Right ventricle myocardium inferior (tissue), 1 donor: ENCODE data around the gene PRLH. TPM values are rescaled to one million over a fixed set of nuclear protein-coding genes. Genes with fewer than 3 reads are reported as not detected.

Source experiments
- ATAC-seq: fragments of 200-7000 bp; cut with Tn5 transposase; one replicate; pipeline ENCODE4 v1.9.1; 2020; ENCODE audit warnings: mild to moderate bottlenecking, moderate library complexity
- DNase-seq: peaks from one replicate; pipeline ENCODE4 v3.0.0; 2021; ENCODE audit errors: missing footprints
- intact Hi-C: fragments of 100-400 bp; cut with DNase I; formaldehyde crosslinking; loops from one replicate; pipeline ENCODE4 v1.11.0; 2022
- total RNA-seq: library from RNA; stranded (reverse); fragmentation: NEBNext Ultra II Directional; extraction: Animal tissue kit (Norgen Biotek cat#: 25700); gene quantifications from one replicate; pipeline ENCODE4 v1.2.1, GENCODE V29; 2021
- donor health status: DM: no; HTN: yes; CAD: no; lungs with severe emphysema.

The PRLH gene
- total RNA-seq, 1 donor from 2014 or later: not detected

- intact Hi-C loops: loop anchor here (10.0 kb wide), 1 partner anchor 481 kb away; no protein-coding TSS in a partner anchor
- no peak for ATAC-seq
- no peak for DNase-seq
Observed at GRCh38 chr2:237575869-237576862, 9.8 kb downstream of the PRLH start.

GRCh38 chr2:237576974-237577373, 10.6 kb downstream of the PRLH start:
- DNase-seq (no peak), ATAC-seq (no peak)
- intact Hi-C loops: loop anchor here (10.0 kb wide), 1 partner anchor 482 kb away; no protein-coding TSS in a partner anchor

GRCh38 chr2:237577458-237577857, 11.1 kb downstream of the PRLH start:
- no peak for ATAC-seq
- intact Hi-C loops: loop anchor here (10.0 kb wide), 1 partner anchor 483 kb away; no protein-coding TSS in a partner anchor
- DNase-seq: no peak

- no peak for DNase-seq
- ATAC-seq: no peak
- intact Hi-C loops: loop anchor here (10.0 kb wide), 1 partner anchor 483 kb away; no protein-coding TSS in a partner anchor
Observed at GRCh38 chr2:237577956-237578870, 11.8 kb downstream of the PRLH start.

GRCh38 chr2:237581326-237581725, 15.0 kb downstream of the PRLH start:
- no peak for ATAC-seq
- no peak for DNase-seq
- intact Hi-C loops: loop anchor here (1.0 to 5.0 kb wide), 3 partner anchors 91 to 681 kb away; no protein-coding TSS in a partner anchor

- intact Hi-C loops: loop anchor here (1.0 to 5.0 kb wide), 3 partner anchors 90 to 680 kb away; no protein-coding TSS in a partner anchor
- DNase-seq: peak; percentile 85
- ATAC-seq: peak; percentile 95
Observed at GRCh38 chr2:237581751-237582746, 15.7 kb downstream of the PRLH start.

- intact Hi-C loops: loop anchor here (5.0 kb wide), 2 partner anchors 89 to 679 kb away; no protein-coding TSS in a partner anchor
- ATAC-seq (no peak), DNase-seq (no peak)
Observed at GRCh38 chr2:237583385-237584295, 17.3 kb downstream of the PRLH start.

GRCh38 chr2:237585590-237586221, 19.3 kb downstream of the PRLH start:
- intact Hi-C loops: no loop called here
- DNase-seq: no peak
- no peak for ATAC-seq

DNA sequence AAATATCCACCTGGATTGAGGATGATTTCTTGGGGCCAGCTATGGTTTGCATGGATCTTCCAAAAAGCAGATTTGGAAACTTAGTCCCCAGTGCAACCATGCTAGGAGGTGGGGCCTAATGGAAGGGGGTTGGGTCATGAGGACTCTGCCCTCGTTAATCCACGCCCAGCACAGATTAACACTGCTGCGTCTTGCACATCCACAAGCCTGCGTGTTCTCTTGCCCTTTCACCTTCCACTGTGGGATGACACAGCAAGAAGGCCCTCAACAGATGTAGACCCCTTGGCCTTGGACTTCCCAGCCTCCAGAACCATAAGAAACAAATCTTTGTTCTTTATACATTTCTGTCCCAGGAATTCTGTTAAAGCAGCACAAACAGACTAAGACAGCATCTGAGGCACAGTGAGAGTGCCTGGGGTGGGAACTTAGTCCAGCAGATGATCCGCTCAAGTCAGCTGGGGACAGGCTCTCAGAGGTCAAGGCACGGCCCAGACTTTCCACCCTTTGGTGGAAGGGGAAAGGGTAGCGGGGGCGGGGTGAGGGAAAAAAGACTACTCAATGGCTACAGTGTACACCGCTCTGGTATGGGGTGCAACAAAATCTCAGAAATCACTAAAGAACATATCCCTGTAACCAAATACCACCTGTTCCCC, 21.8 kb downstream of the PRLH start:
- intact Hi-C loops: no loop called here
- no peak for DNase-seq
- ATAC-seq: no peak

DNA sequence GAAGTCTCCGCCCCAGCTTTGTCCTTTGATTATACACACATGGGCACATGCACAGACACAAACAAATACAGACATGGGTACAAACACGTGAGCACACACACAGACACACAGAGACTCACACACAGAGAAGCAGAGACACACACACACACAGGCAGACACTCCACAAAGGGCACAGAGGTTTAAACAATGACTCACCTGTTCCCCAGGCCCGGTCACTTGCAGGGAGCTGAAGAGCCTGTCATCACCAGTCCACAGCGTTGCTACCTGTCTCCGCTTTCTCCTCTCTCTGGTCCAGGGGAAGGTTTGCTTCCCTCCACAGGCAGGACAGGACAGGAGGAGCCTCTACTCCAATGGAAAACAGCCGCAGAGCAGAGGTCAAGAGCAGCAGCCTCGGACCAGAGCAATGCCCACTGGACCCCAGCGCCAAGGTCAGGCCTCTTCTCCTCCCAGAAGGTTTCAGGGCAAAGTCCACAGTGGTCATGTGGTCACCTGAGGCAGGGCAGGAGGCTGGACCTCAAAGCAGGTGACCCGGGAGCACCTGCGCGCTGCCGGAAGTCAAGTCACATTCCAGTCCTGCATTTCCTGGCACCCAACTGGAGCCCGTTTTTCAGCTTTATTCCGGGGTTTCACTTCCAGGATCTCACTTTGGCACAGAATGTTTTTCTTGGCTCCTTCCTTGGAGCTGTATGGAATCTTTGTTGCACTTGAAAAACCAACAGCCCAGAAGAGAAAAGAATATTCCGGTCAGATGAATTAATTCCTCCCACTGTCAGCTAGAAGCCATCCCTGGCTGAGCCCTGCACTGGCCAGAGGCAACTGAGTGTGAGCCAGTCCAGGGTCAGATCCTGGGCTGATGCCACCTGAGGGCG, 24.1 kb downstream of the PRLH start, which contains the start of gene RAB17:
Gene RAB17, minus strand, starts transcription at position 463 of the 869 bp plus-strand sequence. CDS start 4,580 bp downstream, outside the sequence.
- DNase-seq (no peak), ATAC-seq (no peak)
- intact Hi-C loops: no loop called here

DNA sequence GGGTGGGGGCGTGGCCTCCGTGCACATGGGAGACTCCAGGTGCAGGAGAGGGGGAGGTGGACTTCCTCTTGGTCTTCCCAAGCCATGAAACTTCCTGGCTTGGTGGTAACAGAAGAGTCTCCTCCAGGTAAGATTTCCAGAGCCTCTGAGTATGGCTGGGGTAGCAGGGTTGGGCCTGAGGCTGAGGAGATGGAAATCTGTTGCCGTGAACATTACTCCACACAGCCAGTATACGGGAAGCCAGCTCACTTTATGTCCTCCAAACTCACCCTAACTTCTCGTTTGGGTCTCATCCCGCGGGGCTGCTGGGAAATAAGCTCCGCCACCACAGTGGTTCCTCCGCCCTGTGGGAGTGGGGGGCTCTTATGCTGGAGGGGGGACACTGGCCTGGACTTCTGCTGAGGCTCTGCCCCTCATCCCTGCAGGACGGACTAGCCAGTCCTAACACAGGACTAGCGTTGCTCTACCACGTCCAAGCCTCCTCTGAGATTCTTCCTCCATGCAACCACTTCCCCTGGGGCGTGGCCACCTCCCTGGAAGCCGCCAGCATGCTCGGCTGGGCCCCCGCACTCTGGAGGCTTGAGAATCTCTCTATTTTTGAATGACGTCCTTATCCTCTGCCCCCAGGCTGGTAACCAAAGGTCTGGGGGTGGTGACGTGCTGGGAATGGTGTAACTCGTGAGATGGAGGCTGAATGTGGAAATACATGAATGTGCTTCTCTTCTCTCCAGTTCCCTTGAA, 24.9 kb downstream of the PRLH start:
- ATAC-seq (no peak), DNase-seq (no peak)
- intact Hi-C loops: no loop called here

- ATAC-seq (no peak), DNase-seq (no peak)
- intact Hi-C loops: no loop called here
Observed at GRCh38 chr2:237592425-237592980, 26.1 kb downstream of the PRLH start.

GRCh38 chr2:237593036-237593435, 26.7 kb downstream of the PRLH start:
- no peak for DNase-seq
- no peak for ATAC-seq
- intact Hi-C loops: no loop called here
